ENCODE data around the gene EI24. TPM values are rescaled to one million over a fixed set of nuclear protein-coding genes. Genes with fewer than 3 reads are reported as not detected.

The EI24 gene
- total and polyA plus RNA-seq, 4 donors, result 64.9 to 288 (median 203) TPM

DNA sequence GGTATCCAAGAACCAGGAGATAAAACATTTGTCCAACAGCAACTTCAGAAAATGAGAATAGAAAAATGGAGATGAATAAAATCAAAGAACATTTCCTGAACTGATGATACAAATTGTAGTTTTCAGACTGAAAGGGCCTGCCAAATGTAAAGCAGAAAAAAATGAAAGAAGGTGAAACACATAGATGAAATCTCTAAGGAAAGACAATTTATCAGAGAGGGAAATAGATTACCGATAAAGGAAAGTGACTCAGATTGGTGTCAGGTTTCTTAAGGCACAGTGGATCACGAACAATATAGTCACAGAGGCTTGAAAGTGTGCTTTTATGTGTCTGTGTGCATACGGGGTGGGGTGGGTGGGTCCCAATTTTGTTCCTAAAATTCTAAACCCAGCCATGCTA, 19.2 kb downstream of the EI24 start:
- no peaks in the 10 kb centered on the region for H3K27me3 ChIP-seq (ENCODE audit: control insufficient read depth in 4 of 4, insufficient read depth in 4 of 4, low read length in 3 of 4)
- no peak overlapping the region for H3K9ac ChIP-seq (ENCODE audit: low read depth in 1 of 2, low read length in 2 of 2)
- peaks cover 8 to 14% (median 11%) of the 10 kb centered on the region in 4 donors for H3K36me3 ChIP-seq (ENCODE audit: control insufficient read depth in 4 of 4, insufficient read depth in 3 of 4, low read depth in 1 of 4, low read length in 3 of 4)
- WGBS, result 64% methylated on average over 3 of the region's 3 CpGs
- no peak for DNase-seq (ENCODE audit: low spot score)
- no peak overlapping the region for H3K27ac ChIP-seq (ENCODE audit: low read depth in 1 of 2, low read length in 2 of 2)
- H3K4me1 ChIP-seq (ENCODE audit: control insufficient read depth in 4 of 4, insufficient read depth in 4 of 4, low read length in 3 of 4), result peaks cover 0 to 11% (median 4%) of the 10 kb centered on the region in 4 donors
- H3K9me3 ChIP-seq (ENCODE audit: control insufficient read depth in 4 of 4, low read length in 3 of 4), result no peaks in the 10 kb centered on the region
- TF ChIP-seq, protein P1, sequence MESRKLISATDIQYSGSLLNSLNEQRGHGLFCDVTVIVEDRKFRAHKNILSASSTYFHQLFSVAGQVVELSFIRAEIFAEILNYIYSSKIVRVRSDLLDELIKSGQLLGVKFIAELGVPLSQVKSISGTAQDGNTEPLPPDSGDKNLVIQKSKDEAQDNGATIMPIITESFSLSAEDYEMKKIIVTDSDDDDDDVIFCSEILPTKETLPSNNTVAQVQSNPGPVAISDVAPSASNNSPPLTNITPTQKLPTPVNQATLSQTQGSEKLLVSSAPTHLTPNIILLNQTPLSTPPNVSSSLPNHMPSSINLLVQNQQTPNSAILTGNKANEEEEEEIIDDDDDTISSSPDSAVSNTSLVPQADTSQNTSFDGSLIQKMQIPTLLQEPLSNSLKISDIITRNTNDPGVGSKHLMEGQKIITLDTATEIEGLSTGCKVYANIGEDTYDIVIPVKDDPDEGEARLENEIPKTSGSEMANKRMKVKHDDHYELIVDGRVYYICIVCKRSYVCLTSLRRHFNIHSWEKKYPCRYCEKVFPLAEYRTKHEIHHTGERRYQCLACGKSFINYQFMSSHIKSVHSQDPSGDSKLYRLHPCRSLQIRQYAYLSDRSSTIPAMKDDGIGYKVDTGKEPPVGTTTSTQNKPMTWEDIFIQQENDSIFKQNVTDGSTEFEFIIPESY (IDR thresholded peaks at IDR 0.05), result no peak
- TF ChIP-seq NR2F2 (IDR thresholded peaks at IDR 0.05) (no peak), RXRA (IDR thresholded peaks at IDR 0.05) (no peak), HNF4A (conservative IDR thresholded peaks at IDR 0.05) (no peak), GABPA (IDR thresholded peaks at IDR 0.05 in 1 of 2, conservative IDR thresholded peaks at IDR 0.05 in 1 of 2) (no peak), FOXA2 (IDR thresholded peaks at IDR 0.05) (no peak)
- TF ChIP-seq, protein P2, sequence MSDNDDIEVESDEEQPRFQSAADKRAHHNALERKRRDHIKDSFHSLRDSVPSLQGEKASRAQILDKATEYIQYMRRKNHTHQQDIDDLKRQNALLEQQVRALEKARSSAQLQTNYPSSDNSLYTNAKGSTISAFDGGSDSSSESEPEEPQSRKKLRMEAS (IDR thresholded peaks at IDR 0.05), result no peak
- no peak overlapping the region for H3K4me3 ChIP-seq (ENCODE audit: low read depth in 1 of 3, low read length in 3 of 3)

DNA sequence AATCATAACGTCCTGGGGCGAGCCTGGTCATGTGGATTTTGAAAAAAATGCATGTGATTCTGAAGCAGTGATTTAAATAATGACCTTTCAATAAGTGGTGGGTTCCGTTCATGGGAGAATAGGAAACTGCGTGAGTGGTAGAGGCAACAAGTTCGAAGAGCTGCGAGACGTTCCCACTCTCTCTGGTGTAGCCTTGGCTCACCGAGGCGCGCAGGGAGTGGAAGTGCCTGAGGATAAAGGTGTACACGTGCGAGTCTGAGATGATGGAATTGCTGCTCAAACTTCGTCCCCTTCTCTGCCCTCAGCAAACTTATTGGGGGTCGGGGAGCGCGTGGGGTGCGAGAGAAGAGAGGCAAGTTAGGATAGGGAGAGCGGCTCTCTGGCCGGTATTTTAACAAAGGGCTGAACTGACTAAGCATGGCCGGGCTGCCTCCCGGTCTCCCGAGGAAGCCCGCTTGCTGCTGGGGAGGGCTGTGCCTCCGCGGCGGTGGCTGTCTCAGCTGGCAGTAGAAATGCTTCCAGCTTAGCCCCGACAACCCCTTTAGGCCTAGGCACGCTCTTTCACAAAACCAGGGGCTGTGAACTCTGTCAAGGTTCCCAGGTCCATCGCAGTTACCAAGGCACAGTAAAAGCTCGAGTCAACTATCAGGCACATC, 22.5 kb downstream of the EI24 start:
- 1% methylated on average over 30 of the region's 30 CpGs for WGBS
- peak overlapping the region; percentile 90 to 95 for H3K9ac ChIP-seq (ENCODE audit: low read depth in 1 of 2, low read length in 2 of 2)
- H3K36me3 ChIP-seq (ENCODE audit: control insufficient read depth in 4 of 4, insufficient read depth in 3 of 4, low read depth in 1 of 4, low read length in 3 of 4), result peaks cover 0 to 2% (median under 1%) of the 10 kb centered on the region in 4 donors
- peak overlapping the region; percentile 70 to 83 (median 78) for H3K4me3 ChIP-seq (ENCODE audit: low read depth in 1 of 3, low read length in 3 of 3)
- peak; percentile 54 for DNase-seq (ENCODE audit: low spot score)
- no peaks in the 10 kb centered on the region for H3K9me3 ChIP-seq (ENCODE audit: control insufficient read depth in 4 of 4, low read length in 3 of 4)
- no peaks in the 10 kb centered on the region for H3K27me3 ChIP-seq (ENCODE audit: control insufficient read depth in 4 of 4, insufficient read depth in 4 of 4, low read length in 3 of 4)
- peak overlapping the region; percentile 82 to 91 for H3K27ac ChIP-seq (ENCODE audit: low read depth in 1 of 2, low read length in 2 of 2)
- TF ChIP-seq, protein P3, sequence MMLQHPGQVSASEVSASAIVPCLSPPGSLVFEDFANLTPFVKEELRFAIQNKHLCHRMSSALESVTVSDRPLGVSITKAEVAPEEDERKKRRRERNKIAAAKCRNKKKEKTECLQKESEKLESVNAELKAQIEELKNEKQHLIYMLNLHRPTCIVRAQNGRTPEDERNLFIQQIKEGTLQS (IDR thresholded peaks at IDR 0.05), result no peak
- TF ChIP-seq RAD21 (IDR thresholded peaks at IDR 0.05) (no peak), HNF4G (IDR thresholded peaks at IDR 0.05) (no peak), FOXA1 (IDR thresholded peaks at IDR 0.05) (no peak), NR2F2 (IDR thresholded peaks at IDR 0.05) (no peak), GABPA (IDR thresholded peaks at IDR 0.05 in 1 of 2, conservative IDR thresholded peaks at IDR 0.05 in 1 of 2) (no peak), FOXA2 (IDR thresholded peaks at IDR 0.05) (no peak), HNF4A (conservative IDR thresholded peaks at IDR 0.05) (no peak), RXRA (IDR thresholded peaks at IDR 0.05) (no peak), EGR1 (IDR thresholded peaks at IDR 0.05; ENCODE audit: low read depth in 2 of 2) (no peak)
- TF ChIP-seq, protein P4, sequence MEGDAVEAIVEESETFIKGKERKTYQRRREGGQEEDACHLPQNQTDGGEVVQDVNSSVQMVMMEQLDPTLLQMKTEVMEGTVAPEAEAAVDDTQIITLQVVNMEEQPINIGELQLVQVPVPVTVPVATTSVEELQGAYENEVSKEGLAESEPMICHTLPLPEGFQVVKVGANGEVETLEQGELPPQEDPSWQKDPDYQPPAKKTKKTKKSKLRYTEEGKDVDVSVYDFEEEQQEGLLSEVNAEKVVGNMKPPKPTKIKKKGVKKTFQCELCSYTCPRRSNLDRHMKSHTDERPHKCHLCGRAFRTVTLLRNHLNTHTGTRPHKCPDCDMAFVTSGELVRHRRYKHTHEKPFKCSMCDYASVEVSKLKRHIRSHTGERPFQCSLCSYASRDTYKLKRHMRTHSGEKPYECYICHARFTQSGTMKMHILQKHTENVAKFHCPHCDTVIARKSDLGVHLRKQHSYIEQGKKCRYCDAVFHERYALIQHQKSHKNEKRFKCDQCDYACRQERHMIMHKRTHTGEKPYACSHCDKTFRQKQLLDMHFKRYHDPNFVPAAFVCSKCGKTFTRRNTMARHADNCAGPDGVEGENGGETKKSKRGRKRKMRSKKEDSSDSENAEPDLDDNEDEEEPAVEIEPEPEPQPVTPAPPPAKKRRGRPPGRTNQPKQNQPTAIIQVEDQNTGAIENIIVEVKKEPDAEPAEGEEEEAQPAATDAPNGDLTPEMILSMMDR (IDR thresholded peaks at IDR 0.05; ENCODE audit: low read depth, low read length, missing input control), result no peak
- TF ChIP-seq, protein P5, sequence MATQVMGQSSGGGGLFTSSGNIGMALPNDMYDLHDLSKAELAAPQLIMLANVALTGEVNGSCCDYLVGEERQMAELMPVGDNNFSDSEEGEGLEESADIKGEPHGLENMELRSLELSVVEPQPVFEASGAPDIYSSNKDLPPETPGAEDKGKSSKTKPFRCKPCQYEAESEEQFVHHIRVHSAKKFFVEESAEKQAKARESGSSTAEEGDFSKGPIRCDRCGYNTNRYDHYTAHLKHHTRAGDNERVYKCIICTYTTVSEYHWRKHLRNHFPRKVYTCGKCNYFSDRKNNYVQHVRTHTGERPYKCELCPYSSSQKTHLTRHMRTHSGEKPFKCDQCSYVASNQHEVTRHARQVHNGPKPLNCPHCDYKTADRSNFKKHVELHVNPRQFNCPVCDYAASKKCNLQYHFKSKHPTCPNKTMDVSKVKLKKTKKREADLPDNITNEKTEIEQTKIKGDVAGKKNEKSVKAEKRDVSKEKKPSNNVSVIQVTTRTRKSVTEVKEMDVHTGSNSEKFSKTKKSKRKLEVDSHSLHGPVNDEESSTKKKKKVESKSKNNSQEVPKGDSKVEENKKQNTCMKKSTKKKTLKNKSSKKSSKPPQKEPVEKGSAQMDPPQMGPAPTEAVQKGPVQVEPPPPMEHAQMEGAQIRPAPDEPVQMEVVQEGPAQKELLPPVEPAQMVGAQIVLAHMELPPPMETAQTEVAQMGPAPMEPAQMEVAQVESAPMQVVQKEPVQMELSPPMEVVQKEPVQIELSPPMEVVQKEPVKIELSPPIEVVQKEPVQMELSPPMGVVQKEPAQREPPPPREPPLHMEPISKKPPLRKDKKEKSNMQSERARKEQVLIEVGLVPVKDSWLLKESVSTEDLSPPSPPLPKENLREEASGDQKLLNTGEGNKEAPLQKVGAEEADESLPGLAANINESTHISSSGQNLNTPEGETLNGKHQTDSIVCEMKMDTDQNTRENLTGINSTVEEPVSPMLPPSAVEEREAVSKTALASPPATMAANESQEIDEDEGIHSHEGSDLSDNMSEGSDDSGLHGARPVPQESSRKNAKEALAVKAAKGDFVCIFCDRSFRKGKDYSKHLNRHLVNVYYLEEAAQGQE (IDR thresholded peaks at IDR 0.05), result no peak
- TF ChIP-seq, protein P2 (IDR thresholded peaks at IDR 0.05), result no peak
- TF ChIP-seq, protein P1 (IDR thresholded peaks at IDR 0.05), result no peak
- H3K4me1 ChIP-seq (ENCODE audit: control insufficient read depth in 4 of 4, insufficient read depth in 4 of 4, low read length in 3 of 4), result peaks cover 3 to 23% (median 12%) of the 10 kb centered on the region in 4 donors

Measured in liver (tissue), 9 donors.